ENCODE measurements around the gene FGF5. TPM values are rescaled to one million over a fixed set of nuclear protein-coding genes. Genes with fewer than 3 reads are reported as not detected.

FGF5 gene
- total RNA-seq, 1 donor from 2014 or later: not detected

- no peaks in the 10 kb centered on the region for H3K4me1 Mint-ChIP-seq
- H3K9me3 Mint-ChIP-seq: no peaks in the 10 kb centered on the region
- H3K27ac Mint-ChIP-seq (ENCODE audit: unreplicated experiment): no peak overlapping the region
- no peaks in the 10 kb centered on the region for H3K36me3 Mint-ChIP-seq (ENCODE audit: low read depth)
- TF ChIP-seq CTCF (conservative IDR thresholded peaks at IDR 0.05): no peak
- peaks cover 64% of the 10 kb centered on the region for H3K27me3 Mint-ChIP-seq (ENCODE audit: low read depth)
- no peak for DNase-seq (ENCODE audit: low read depth, low spot score)
- H3K4me3 Mint-ChIP-seq: no peak overlapping the region
These were observed 40.4 kb upstream of the FGF5 start for GRCh38 chr4:80226094-80226493.

GRCh38 chr4:80228460-80228859 lies 38.0 kb upstream of the FGF5 start:
- H3K9me3 Mint-ChIP-seq: no peaks in the 10 kb centered on the region
- no peak for TF ChIP-seq CTCF (conservative IDR thresholded peaks at IDR 0.05)
- H3K27ac Mint-ChIP-seq (ENCODE audit: unreplicated experiment): no peak overlapping the region
- H3K4me1 Mint-ChIP-seq: no peaks in the 10 kb centered on the region
- no peak for DNase-seq (ENCODE audit: low read depth, low spot score)
- no peak overlapping the region for H3K4me3 Mint-ChIP-seq
- H3K36me3 Mint-ChIP-seq (ENCODE audit: low read depth): no peaks in the 10 kb centered on the region
- H3K27me3 Mint-ChIP-seq (ENCODE audit: low read depth): peaks cover 63% of the 10 kb centered on the region

GRCh38 chr4:80229128-80229527 lies 37.3 kb upstream of the FGF5 start:
- TF ChIP-seq CTCF (conservative IDR thresholded peaks at IDR 0.05): no peak
- H3K27me3 Mint-ChIP-seq (ENCODE audit: low read depth): peaks cover 64% of the 10 kb centered on the region
- DNase-seq (ENCODE audit: low read depth, low spot score): no peak
- H3K4me1 Mint-ChIP-seq: no peaks in the 10 kb centered on the region
- no peak overlapping the region for H3K4me3 Mint-ChIP-seq
- H3K27ac Mint-ChIP-seq (ENCODE audit: unreplicated experiment): no peak overlapping the region
- H3K36me3 Mint-ChIP-seq (ENCODE audit: low read depth): no peaks in the 10 kb centered on the region
- H3K9me3 Mint-ChIP-seq: no peaks in the 10 kb centered on the region

- no peak overlapping the region for H3K27ac Mint-ChIP-seq (ENCODE audit: unreplicated experiment)
- DNase-seq (ENCODE audit: low read depth, low spot score): no peak
- H3K27me3 Mint-ChIP-seq (ENCODE audit: low read depth): peaks cover 66% of the 10 kb centered on the region
- H3K36me3 Mint-ChIP-seq (ENCODE audit: low read depth): no peaks in the 10 kb centered on the region
- H3K4me1 Mint-ChIP-seq: no peaks in the 10 kb centered on the region
- no peak for TF ChIP-seq CTCF (conservative IDR thresholded peaks at IDR 0.05)
- no peaks in the 10 kb centered on the region for H3K9me3 Mint-ChIP-seq
- H3K4me3 Mint-ChIP-seq: no peak overlapping the region
These were observed 36.9 kb upstream of the FGF5 start for GRCh38 chr4:80229590-80229989.

GRCh38 chr4:80231180-80231579 lies 35.3 kb upstream of the FGF5 start:
- Mint-ChIP-seq H3K27ac (ENCODE audit: unreplicated experiment) (no peak overlapping the region), H3K4me1 (no peaks in the 10 kb centered on the region), H3K27me3 (ENCODE audit: low read depth) (peaks cover 75% of the 10 kb centered on the region), H3K36me3 (ENCODE audit: low read depth) (no peaks in the 10 kb centered on the region), H3K4me3 (no peak overlapping the region), H3K9me3 (no peaks in the 10 kb centered on the region)
- no peak for TF ChIP-seq CTCF (conservative IDR thresholded peaks at IDR 0.05)
- DNase-seq (ENCODE audit: low read depth, low spot score): no peak
